HCT116 (cell line): ENCODE data around the gene RNF214. TPM values are rescaled to one million over a fixed set of nuclear protein-coding genes. Genes with fewer than 3 reads are reported as not detected.

Experiments
- ATAC-seq: fragments of 200-7000 bp; cut with Tn5 transposase; 2 replicates; pipeline ENCODE4 v1.9.1; 2020; ENCODE audit warnings: mild to moderate bottlenecking, moderate library complexity
- BruUV-seq: library from RNA; stranded (reverse); fragments of 400-500 nt; replicated peaks from 2 replicates; lab custom pipeline; 2021; lab: Mats Ljungman, UMichigan
- CTCF ChIA-PET: fragments of 300-600 bp; sonication (Branson Sonifier 250); formaldehyde crosslinking; loops from one replicate; lab custom pipeline; 2021; ENCODE audit warnings: antibody characterized with exemption; lab: Charles Lee
- POLR2A ChIA-PET: fragments of 300-600, 350-600 bp; sonication (Branson Sonifier 250); formaldehyde crosslinking; loops from one replicate; lab custom pipeline; 2021; ENCODE audit warnings: antibody characterized with exemption; lab: Charles Lee
- RAD21 ChIA-PET, 2 experiments: fragments of 300-600 bp; sonication (Branson Sonifier 250); formaldehyde crosslinking; loops; one replicate each; lab custom pipeline; 2023; ENCODE audit warnings: low total read pairs in 2 of 2; ENCODE audit not compliant: uncharacterized antibody in 2 of 2, unreplicated experiment in 2 of 2, low non-redundant PET in 1 of 2; lab: Charles Lee
- DNase-seq: peaks from one replicate; pipeline ENCODE4 v3.0.0-alpha.2; 2010; ENCODE audit warnings: low read depth, low spot score
- H2AFZ ChIP-seq: fragments of 200-600 bp; shearing (Covaris generic), sonication (generic); 2 replicates; pipeline ENCODE4 v1.6.1; 2017; ENCODE audit warnings: low read depth, mixed run types, mixed read lengths, antibody characterized with exemption, low read length; ENCODE audit not compliant: poor library complexity, severe bottlenecking
- H3K27ac ChIP-seq: 2 replicates; pipeline ENCODE4 v1.5.1; 2012; ENCODE audit warnings: low read depth, low read length
- H3K27me3 ChIP-seq: fragments of 200-600 bp; sonication (generic); 2 replicates; pipeline ENCODE4 v1.6.1; 2016; ENCODE audit warnings: mixed run types, low read length, mixed read lengths; ENCODE audit not compliant: insufficient read depth
- H3K36me3 ChIP-seq, 2 experiments: fragments of 200-500 bp in 1 of 2; fragments of 200-600 bp in 1 of 2; sonication (Bioruptor generic) in 1 of 2; sonication (generic) in 1 of 2; 2 replicates each; pipeline versions ENCODE4 v1.5.1 to v1.6.1; 2014 to 2016; ENCODE audit warnings: low read length in 2 of 2, inconsistent platforms in 1 of 2, mixed read lengths in 1 of 2, mixed run types in 1 of 2; ENCODE audit not compliant: insufficient read depth in 2 of 2, control insufficient read depth in 1 of 2
- H3K4me1 ChIP-seq, 2 experiments: fragments of 200-600 bp in 1 of 2; sonication (generic) in 1 of 2; 2 replicates each; pipeline versions ENCODE4 v1.5.1 to v1.6.1; 2012 to 2017; ENCODE audit warnings: low read length in 2 of 2, inconsistent platforms in 1 of 2, mild to moderate bottlenecking in 1 of 2, mixed read lengths in 1 of 2, mixed run types in 1 of 2, moderate library complexity in 1 of 2; ENCODE audit not compliant: insufficient read depth in 2 of 2, control insufficient read depth in 1 of 2
- H3K4me2 ChIP-seq: fragments of 200-600 bp; sonication (generic); 2 replicates; pipeline ENCODE4 v1.6.1; 2017; ENCODE audit warnings: mixed run types, low read length, mixed read lengths
- H3K4me3 ChIP-seq, 2 experiments: fragments of 200-600 bp in 1 of 2; sonication (generic) in 1 of 2; replicated peaks in 1 of 2; 2 replicates each; pipeline ENCODE4 v1.5.1; 2011 to 2016; ENCODE audit warnings: low read length in 2 of 2, control low read depth in 1 of 2, low read depth in 1 of 2, mild to moderate bottlenecking in 1 of 2, mixed read lengths in 1 of 2, mixed run types in 1 of 2
- H3K79me2 ChIP-seq: fragments of 200-600 bp; sonication (generic); 2 replicates; pipeline ENCODE4 v1.6.1; 2017; ENCODE audit warnings: mild to moderate bottlenecking, mixed run types, low read length, moderate library complexity, mixed read lengths; ENCODE audit not compliant: insufficient read depth
- H3K9ac ChIP-seq: fragments of 200-600 bp; sonication (generic); 2 replicates; pipeline ENCODE4 v1.6.1; 2016; ENCODE audit warnings: low read length, mixed read lengths
- H3K9me2 ChIP-seq: fragments of 200-600 bp; sonication (generic), shearing (Covaris generic); 2 replicates; pipeline ENCODE4 v1.6.1; 2017; ENCODE audit warnings: mixed run types, mild to moderate bottlenecking, moderate library complexity; ENCODE audit not compliant: insufficient read depth
- H3K9me3 ChIP-seq, 2 experiments: fragments of 200-500 bp in 1 of 2; fragments of 200-600 bp in 1 of 2; sonication (Bioruptor generic) in 1 of 2; sonication (generic) in 1 of 2; 2 replicates each; pipeline ENCODE4 v1.6.1; 2014 to 2017; ENCODE audit warnings: low read length in 2 of 2, mixed read lengths in 2 of 2, inconsistent platforms in 1 of 2, low read depth in 1 of 2, mild to moderate bottlenecking in 1 of 2, mixed run types in 1 of 2, moderate library complexity in 1 of 2; ENCODE audit not compliant: control insufficient read depth in 1 of 2, insufficient read depth in 1 of 2
- H4K20me1 ChIP-seq: fragments of 200-600 bp; sonication (generic), shearing (Covaris generic); 2 replicates; pipeline ENCODE4 v1.6.1; 2017; ENCODE audit warnings: mixed run types, mild to moderate bottlenecking, moderate library complexity; ENCODE audit not compliant: insufficient read depth
- CEBPB ChIP-seq: IDR thresholded peaks from 2 replicates; pipeline ENCODE4 v1.6.1; 2012; ENCODE audit warnings: low read depth
- EGR1 ChIP-seq: IDR thresholded peaks from 2 replicates; pipeline ENCODE4 v1.6.1; 2012; ENCODE audit warnings: low read depth
- RAD21 ChIP-seq: IDR thresholded peaks from 2 replicates; pipeline ENCODE4 v1.6.1; 2012; ENCODE audit warnings: low read depth, mild to moderate bottlenecking
- SIN3A ChIP-seq: IDR thresholded peaks from 2 replicates; pipeline ENCODE4 v1.6.1; 2012; ENCODE audit warnings: low read depth
- TCF7L2 ChIP-seq: IDR thresholded peaks from 2 replicates; pipeline ENCODE4 v1.7.0; 2011; ENCODE audit warnings: borderline replicate concordance, inconsistent platforms; ENCODE audit not compliant: insufficient read depth, insufficient read length; ENCODE audit errors: extremely low read depth
- YY1 ChIP-seq: IDR thresholded peaks from 2 replicates; pipeline ENCODE4 v1.6.1; 2011; ENCODE audit warnings: low read length, low read depth, moderate library complexity, mild to moderate bottlenecking; ENCODE audit not compliant: insufficient replicate concordance; ENCODE audit errors: extremely low read depth
- ZFX ChIP-seq: fragments of 450-650 bp; IDR thresholded peaks from 2 replicates; pipeline ENCODE4 v1.6.1; 2017
- ZNF274 ChIP-seq: fragments of 200-500 bp; sonication (Bioruptor generic); IDR thresholded peaks from 2 replicates; pipeline ENCODE4 v1.6.1; 2014; ENCODE audit warnings: mild to moderate bottlenecking, low read depth, low read length, inconsistent platforms
- intact Hi-C: fragments of 100-400 bp; cut with micrococcal nuclease; formaldehyde crosslinking; loops from 2 replicates; pipeline ENCODE4 v1.10.0; 2022
- total RNA-seq: library from RNA; stranded (reverse); gene quantifications from one replicate; pipeline ENCODE4 v1.2.1, GENCODE V29; 2021; ENCODE audit not compliant: unreplicated experiment
- TF ChIP-seq, protein P1 (sequence below), 3 experiments: fragments of 200-600 bp in 1 of 3; sonication (generic) in 1 of 3; IDR thresholded peaks in 2 of 3; conservative IDR thresholded peaks in 1 of 3; 2 replicates each; pipeline ENCODE4 v1.5.1; 2012 to 2017; ENCODE audit warnings: low read depth in 2 of 3, low read length in 2 of 3, antibody characterized with exemption in 1 of 3, borderline replicate concordance in 1 of 3, control low read depth in 1 of 3, mild to moderate bottlenecking in 1 of 3, mixed read lengths in 1 of 3, mixed run types in 1 of 3, moderate library complexity in 1 of 3; ENCODE audit not compliant: insufficient read depth in 1 of 3
- TF ChIP-seq, protein P2 (sequence below): IDR thresholded peaks from 2 replicates; pipeline ENCODE4 v1.6.1; 2012
- TF ChIP-seq, protein P3 (sequence below): IDR thresholded peaks from 2 replicates; pipeline ENCODE4 v1.6.1; 2012

Gene RNF214
- total RNA-seq, 1 experiment from 2014 or later: 29.3 TPM

DNA sequence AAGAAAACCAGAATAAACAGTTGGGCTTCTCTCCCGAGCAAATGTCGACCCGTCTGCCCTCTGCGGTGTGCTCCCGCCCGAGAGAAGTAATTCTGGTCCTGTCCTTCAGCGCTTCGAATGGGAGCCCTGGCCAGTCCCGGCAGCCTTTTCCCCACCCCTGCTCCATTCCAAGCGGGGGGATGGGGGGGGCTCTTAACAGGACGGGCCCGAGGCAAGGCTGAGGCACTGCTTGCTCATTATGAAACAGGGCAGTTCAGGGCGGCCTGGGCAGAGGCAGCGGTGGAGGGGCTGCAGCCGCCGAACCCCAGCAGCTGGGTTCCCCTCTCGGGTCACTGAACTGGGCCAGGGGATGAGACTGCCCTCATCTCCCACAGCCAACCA lies 67.8 kb downstream of the RNF214 start:
- Histone ChIP-seq H3K9ac (no peak overlapping the region), H2AFZ (no peak overlapping the region), H4K20me1 (no peaks in the 10 kb centered on the region), H3K9me2 (no peaks in the 10 kb centered on the region), H3K4me3 (no peak overlapping the region), H3K27ac (no peak overlapping the region), H3K9me3 (no peaks in the 10 kb centered on the region), H3K79me2 (no peaks in the 10 kb centered on the region), H3K27me3 (no peaks in the 10 kb centered on the region), H3K4me1 (no peaks in the 10 kb centered on the region), H3K36me3 (no peaks in the 10 kb centered on the region), H3K4me2 (no peak overlapping the region)
- ChIA-PET RAD21 (no interaction called here), POLR2A (no interaction called here), CTCF (no interaction called here)
- DNase-seq (no peak), ATAC-seq (no peak)
- TF ChIP-seq, protein P1, sequence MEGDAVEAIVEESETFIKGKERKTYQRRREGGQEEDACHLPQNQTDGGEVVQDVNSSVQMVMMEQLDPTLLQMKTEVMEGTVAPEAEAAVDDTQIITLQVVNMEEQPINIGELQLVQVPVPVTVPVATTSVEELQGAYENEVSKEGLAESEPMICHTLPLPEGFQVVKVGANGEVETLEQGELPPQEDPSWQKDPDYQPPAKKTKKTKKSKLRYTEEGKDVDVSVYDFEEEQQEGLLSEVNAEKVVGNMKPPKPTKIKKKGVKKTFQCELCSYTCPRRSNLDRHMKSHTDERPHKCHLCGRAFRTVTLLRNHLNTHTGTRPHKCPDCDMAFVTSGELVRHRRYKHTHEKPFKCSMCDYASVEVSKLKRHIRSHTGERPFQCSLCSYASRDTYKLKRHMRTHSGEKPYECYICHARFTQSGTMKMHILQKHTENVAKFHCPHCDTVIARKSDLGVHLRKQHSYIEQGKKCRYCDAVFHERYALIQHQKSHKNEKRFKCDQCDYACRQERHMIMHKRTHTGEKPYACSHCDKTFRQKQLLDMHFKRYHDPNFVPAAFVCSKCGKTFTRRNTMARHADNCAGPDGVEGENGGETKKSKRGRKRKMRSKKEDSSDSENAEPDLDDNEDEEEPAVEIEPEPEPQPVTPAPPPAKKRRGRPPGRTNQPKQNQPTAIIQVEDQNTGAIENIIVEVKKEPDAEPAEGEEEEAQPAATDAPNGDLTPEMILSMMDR (IDR thresholded peaks at IDR 0.05 in 2 of 3, conservative IDR thresholded peaks at IDR 0.05 in 1 of 3; ENCODE audit: borderline replicate concordance in 1 of 3, insufficient read depth in 1 of 3, low read depth in 2 of 3, low read length in 2 of 3): no peak
- TF ChIP-seq EGR1 (no peak), ZNF274 (no peak), SIN3A (no peak), YY1 (no peak), RAD21 (no peak)
- TF ChIP-seq, protein P2, sequence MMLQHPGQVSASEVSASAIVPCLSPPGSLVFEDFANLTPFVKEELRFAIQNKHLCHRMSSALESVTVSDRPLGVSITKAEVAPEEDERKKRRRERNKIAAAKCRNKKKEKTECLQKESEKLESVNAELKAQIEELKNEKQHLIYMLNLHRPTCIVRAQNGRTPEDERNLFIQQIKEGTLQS: no peak
- intact Hi-C loops: no loop called here
- BruUV-seq: no TSS peak

DNA sequence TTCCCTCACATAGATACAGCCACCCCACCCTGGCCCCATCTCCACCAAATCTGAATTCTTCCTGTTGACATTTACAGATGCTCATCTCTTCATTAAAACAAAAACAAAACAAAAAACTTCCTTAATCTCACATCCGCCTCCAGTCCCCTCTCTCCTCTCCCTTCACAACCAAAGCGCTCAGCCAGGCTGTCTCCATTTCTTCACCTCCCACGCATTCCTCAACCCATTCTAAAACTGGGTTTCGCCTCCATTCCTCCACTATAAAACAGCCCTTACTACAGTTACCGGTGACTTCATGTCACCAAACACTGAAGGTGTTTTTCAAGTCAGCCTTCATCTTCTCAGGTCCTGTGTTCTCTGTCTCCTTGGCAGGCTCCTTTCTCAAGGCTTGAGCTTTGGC lies 68.3 kb downstream of the RNF214 start:
- H3K4me2 ChIP-seq: no peak overlapping the region
- DNase-seq: no peak
- no peak overlapping the region for H3K9ac ChIP-seq
- no peak for ATAC-seq
- no peaks in the 10 kb centered on the region for H3K9me2 ChIP-seq
- no peaks in the 10 kb centered on the region for H3K79me2 ChIP-seq
- RAD21 ChIA-PET: no interaction called here
- intact Hi-C loops: no loop called here
- H2AFZ ChIP-seq: no peak overlapping the region
- H3K9me3 ChIP-seq: no peaks in the 10 kb centered on the region
- no TSS peak for BruUV-seq
- CTCF ChIA-PET: no interaction called here
- H3K4me3 ChIP-seq: no peak overlapping the region
- no peaks in the 10 kb centered on the region for H3K27me3 ChIP-seq
- no peaks in the 10 kb centered on the region for H3K36me3 ChIP-seq
- no peaks in the 10 kb centered on the region for H3K4me1 ChIP-seq
- TF ChIP-seq SIN3A (no peak), TCF7L2 (no peak), EGR1 (no peak), RAD21 (no peak), CEBPB (no peak), ZFX (no peak), ZNF274 (no peak)
- TF ChIP-seq, protein P3, sequence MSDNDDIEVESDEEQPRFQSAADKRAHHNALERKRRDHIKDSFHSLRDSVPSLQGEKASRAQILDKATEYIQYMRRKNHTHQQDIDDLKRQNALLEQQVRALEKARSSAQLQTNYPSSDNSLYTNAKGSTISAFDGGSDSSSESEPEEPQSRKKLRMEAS: no peak
- TF ChIP-seq, protein P1 (IDR thresholded peaks at IDR 0.05 in 2 of 3, conservative IDR thresholded peaks at IDR 0.05 in 1 of 3; ENCODE audit: borderline replicate concordance in 1 of 3, insufficient read depth in 1 of 3, low read depth in 2 of 3, low read length in 2 of 3): no peak
- POLR2A ChIA-PET: no interaction called here
- H4K20me1 ChIP-seq: no peaks in the 10 kb centered on the region
- H3K27ac ChIP-seq: no peak overlapping the region
